ENCODE data around the gene ZNF827. TPM values are rescaled to one million over a fixed set of nuclear protein-coding genes. Genes with fewer than 3 reads are reported as not detected.

ZNF827 gene, protein sequence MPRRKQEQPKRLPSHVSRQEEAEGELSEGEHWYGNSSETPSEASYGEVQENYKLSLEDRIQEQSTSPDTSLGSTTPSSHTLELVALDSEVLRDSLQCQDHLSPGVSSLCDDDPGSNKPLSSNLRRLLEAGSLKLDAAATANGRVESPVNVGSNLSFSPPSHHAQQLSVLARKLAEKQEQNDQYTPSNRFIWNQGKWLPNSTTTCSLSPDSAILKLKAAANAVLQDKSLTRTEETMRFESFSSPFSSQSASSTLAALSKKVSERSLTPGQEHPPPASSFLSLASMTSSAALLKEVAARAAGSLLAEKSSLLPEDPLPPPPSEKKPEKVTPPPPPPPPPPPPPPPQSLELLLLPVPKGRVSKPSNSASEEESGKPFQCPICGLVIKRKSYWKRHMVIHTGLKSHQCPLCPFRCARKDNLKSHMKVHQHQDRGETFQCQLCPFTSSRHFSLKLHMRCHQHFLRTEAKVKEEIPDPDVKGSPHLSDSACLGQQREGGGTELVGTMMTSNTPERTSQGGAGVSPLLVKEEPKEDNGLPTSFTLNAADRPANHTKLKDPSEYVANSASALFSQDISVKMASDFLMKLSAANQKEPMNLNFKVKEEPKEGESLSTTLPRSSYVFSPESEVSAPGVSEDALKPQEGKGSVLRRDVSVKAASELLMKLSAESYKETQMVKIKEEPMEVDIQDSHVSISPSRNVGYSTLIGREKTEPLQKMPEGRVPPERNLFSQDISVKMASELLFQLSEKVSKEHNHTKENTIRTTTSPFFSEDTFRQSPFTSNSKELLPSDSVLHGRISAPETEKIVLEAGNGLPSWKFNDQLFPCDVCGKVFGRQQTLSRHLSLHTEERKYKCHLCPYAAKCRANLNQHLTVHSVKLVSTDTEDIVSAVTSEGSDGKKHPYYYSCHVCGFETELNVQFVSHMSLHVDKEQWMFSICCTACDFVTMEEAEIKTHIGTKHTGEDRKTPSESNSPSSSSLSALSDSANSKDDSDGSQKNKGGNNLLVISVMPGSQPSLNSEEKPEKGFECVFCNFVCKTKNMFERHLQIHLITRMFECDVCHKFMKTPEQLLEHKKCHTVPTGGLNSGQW
- total RNA-seq (10 to 100 TPM in 1 of 6 donors, 1 to 10 TPM in 5; 4.0 to 13.8 (median 5.3) TPM), polyA plus RNA-seq (1 to 10 TPM; 3.8 to 4.1 TPM)

GRCh38 chr4:145938618-145939440 is at the start of gene ZNF827:
ZNF827 (minus strand) TSS chr4:145938823; CDS start chr4:145938407, 416 bp downstream.
- no peaks in the 10 kb centered on the region for H3K27me3 ChIP-seq
- WGBS, 2 donors = 1 to 2% methylated on average over 32 to 34 of the region's 34 CpGs
- no peaks in the 10 kb centered on the region for H3K9me3 ChIP-seq
- peak within 1 kb of the TSS; percentile 48 to 95 (median 86) for H3K27ac ChIP-seq
- intact Hi-C loops (cut with DNase I) = no loop called here
- FAIRE-seq (no peak), DNase-seq (peak; percentile 56 to 78 (median 71)), ATAC-seq (peak; percentile 38 to 66 (median 58))
- TF ChIP-seq, protein P1, sequence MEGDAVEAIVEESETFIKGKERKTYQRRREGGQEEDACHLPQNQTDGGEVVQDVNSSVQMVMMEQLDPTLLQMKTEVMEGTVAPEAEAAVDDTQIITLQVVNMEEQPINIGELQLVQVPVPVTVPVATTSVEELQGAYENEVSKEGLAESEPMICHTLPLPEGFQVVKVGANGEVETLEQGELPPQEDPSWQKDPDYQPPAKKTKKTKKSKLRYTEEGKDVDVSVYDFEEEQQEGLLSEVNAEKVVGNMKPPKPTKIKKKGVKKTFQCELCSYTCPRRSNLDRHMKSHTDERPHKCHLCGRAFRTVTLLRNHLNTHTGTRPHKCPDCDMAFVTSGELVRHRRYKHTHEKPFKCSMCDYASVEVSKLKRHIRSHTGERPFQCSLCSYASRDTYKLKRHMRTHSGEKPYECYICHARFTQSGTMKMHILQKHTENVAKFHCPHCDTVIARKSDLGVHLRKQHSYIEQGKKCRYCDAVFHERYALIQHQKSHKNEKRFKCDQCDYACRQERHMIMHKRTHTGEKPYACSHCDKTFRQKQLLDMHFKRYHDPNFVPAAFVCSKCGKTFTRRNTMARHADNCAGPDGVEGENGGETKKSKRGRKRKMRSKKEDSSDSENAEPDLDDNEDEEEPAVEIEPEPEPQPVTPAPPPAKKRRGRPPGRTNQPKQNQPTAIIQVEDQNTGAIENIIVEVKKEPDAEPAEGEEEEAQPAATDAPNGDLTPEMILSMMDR (IDR thresholded peaks at IDR 0.05) = no peak
- H3K4me1 ChIP-seq = peaks cover 0 to 8% (median 7%) of the 10 kb centered on the region in 3 donors
- H3K36me3 ChIP-seq = no peaks in the 10 kb centered on the region
- peak within 1 kb of the TSS; percentile 42 to 77 (median 73) for H3K4me3 ChIP-seq

DNA sequence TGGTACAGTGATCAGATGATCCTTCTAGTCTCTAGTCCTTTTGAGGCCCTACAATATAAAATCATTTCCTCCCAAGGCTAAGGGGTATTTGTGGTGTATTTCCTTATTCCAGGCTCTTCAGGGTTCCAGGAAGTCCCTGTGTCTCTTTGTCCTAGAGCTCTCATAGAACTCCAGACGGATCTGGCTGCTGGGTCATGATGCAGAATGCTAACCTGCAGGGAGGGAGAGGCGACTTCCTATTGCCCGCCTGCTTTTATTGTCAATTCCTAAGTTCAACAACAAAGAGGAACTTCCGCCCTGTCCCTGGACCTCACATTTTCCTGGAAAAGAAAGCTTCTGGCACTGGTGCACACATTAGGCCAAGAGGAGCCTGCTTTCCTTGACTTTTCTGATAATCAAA is 45.9 kb upstream of the ZNF827 start:
- intact Hi-C loops (cut with DNase I) = no loop called here

DNA sequence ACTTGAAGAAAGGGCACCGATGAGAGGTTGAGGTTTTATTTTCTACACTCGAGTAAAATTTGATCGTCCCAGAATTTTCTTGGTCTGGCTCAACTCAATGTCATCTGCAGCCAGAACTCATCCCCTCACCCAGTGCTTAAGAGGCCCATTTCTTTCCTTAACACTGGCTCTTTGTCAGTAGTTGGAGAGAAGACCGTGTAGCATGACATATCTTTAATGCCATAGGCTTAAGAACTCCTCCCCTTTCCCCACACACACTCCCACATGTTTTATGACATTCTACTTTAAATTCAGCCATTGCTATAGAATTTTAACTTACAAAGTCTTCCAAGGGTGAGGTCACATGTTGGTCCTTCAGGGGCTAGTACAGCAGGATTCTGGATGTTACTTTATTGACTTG is 44.2 kb upstream of the ZNF827 start:
- TF ChIP-seq, protein P1 (IDR thresholded peaks at IDR 0.05) = no peak
- Histone ChIP-seq H3K4me3 (no peak overlapping the region), H3K27me3 (no peaks in the 10 kb centered on the region), H3K4me1 (no peaks in the 10 kb centered on the region), H3K36me3 (no peaks in the 10 kb centered on the region), H3K9me3 (no peaks in the 10 kb centered on the region), H3K27ac (no peak overlapping the region)
- ATAC-seq (no peak), DNase-seq (no peak), FAIRE-seq (no peak)
- intact Hi-C loops (cut with DNase I) = no loop called here
- 62 to 80% methylated on average over 4 of the region's 4 CpGs for WGBS, 2 donors

More for the DNA sequence above, 45.9 kb upstream of the ZNF827 start:
- WGBS, 2 donors = 75 to 87% methylated on average over 4 of the region's 4 CpGs
- no peaks in the 10 kb centered on the region for H3K36me3 ChIP-seq
- no peak for FAIRE-seq
- no peaks in the 10 kb centered on the region for H3K27me3 ChIP-seq
- no peak overlapping the region for H3K4me3 ChIP-seq
- no peaks in the 10 kb centered on the region for H3K4me1 ChIP-seq
- DNase-seq = no peak
- no peak for ATAC-seq
- no peaks in the 10 kb centered on the region for H3K9me3 ChIP-seq
- TF ChIP-seq, protein P1 (IDR thresholded peaks at IDR 0.05) = no peak
- no peak overlapping the region for H3K27ac ChIP-seq

DNA sequence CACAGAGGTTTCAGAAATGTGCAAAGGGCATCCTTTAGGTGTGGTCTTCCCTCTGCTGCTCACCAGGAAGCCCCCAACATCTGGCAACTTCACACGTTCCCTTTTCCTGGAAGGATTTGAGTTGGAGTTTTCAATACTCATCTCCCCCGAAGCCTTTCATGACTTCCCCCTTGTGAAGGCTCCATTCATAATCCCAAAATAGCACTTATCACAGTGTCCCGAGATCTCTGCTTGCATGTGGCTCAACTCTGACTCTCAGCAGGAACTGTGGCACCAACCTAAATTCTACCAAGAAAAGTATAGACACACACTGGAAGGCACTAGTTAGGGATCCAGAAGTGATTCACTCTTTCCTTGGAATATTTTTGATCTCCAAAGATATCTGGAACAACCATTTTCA is 40.5 kb upstream of the ZNF827 start:
- FAIRE-seq (no peak), DNase-seq (no peak), ATAC-seq (no peak)
- H3K36me3 ChIP-seq = no peaks in the 10 kb centered on the region
- H3K27me3 ChIP-seq = no peaks in the 10 kb centered on the region
- intact Hi-C loops (cut with DNase I) = no loop called here
- H3K27ac ChIP-seq = no peak overlapping the region
- WGBS, 2 donors = 64% methylated on average over 3 of the region's 3 CpGs
- no peak overlapping the region for H3K4me3 ChIP-seq
- TF ChIP-seq, protein P1 (IDR thresholded peaks at IDR 0.05) = no peak
- no peaks in the 10 kb centered on the region for H3K4me1 ChIP-seq
- no peaks in the 10 kb centered on the region for H3K9me3 ChIP-seq
